Renal cortex interstitium (tissue), 15 donors: ENCODE results near the gene NKAPD1. TPM values are rescaled to one million over a fixed set of nuclear protein-coding genes. Genes with fewer than 3 reads are reported as not detected.
"Not testable (repeated sequence)": the region's sequence is repeated elsewhere in the genome, so short reads cannot be mapped to it uniquely, and the experiment has no call there.

Experiments
- DNase-seq, 11 donors: peaks; one replicate each; pipeline ENCODE4 v3.0.0-alpha.2; 2013; ENCODE audit warnings: low read depth in 9 of 11, low spot score in 4 of 11; ENCODE audit errors: extremely low read depth in 1 of 11
- long read RNA-seq, 16 experiments: transcript quantifications; one replicate each; lab custom pipeline, GENCODE V29; 2026
- polyA plus RNA-seq, 3 donors: library from polyadenylated mRNA; unstranded; fragments of 120-200 nt; gene quantifications; one replicate each; pipeline ENCODE4 v1.2.1, GENCODE V29; 2013; ENCODE audit not compliant: insufficient read length in 3 of 3

NKAPD1 gene, protein sequence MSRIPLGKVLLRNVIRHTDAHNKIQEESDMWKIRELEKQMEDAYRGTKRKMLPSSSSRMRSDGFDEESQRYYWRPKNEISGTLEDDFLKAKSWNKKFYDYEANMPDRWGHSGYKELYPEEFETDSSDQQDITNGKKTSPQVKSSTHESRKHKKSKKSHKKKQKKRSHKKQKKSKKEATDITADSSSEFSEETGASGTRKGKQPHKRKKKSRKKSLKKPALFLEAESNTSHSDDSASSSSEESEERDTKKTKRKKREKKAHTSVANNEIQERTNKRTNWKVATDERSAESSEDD
- polyA plus RNA-seq = 10 to 100 TPM; 49.9 to 60.1 (median 50.2) TPM
- long read RNA-seq, donor 1, transcript NKAPD1-202 (6 exons, 3,669 nt) = major isoform, 6 of 10 reads
- long read RNA-seq, donor 1, partial matches to known transcripts = 0 of 10 reads
- long read RNA-seq, donor 1, other reads (novel, unspliced or antisense) = 0 of 10 reads
- long read RNA-seq, donor 2, transcript NKAPD1-202 (6 exons, 3,669 nt) = major isoform, 10 of 11 reads
- long read RNA-seq, donor 2, partial matches to known transcripts = 0 of 11 reads
- long read RNA-seq, donor 2, other reads (novel, unspliced or antisense) = 0 of 11 reads
- long read RNA-seq, donor 3, transcript NKAPD1-202 (6 exons, 3,669 nt) = major isoform, 29 of 37 reads
- long read RNA-seq, donor 3, partial matches to known transcripts = 0 of 37 reads
- long read RNA-seq, donor 3, other reads (novel, unspliced or antisense) = 0 of 37 reads
- long read RNA-seq, donor 4, transcript NKAPD1-202 (6 exons, 3,669 nt) = major isoform, 7 of 9 reads
- long read RNA-seq, donor 4, partial matches to known transcripts = 0 of 9 reads
- long read RNA-seq, donor 4, other reads (novel, unspliced or antisense) = 0 of 9 reads
- long read RNA-seq, donor 5 = 0 reads
- long read RNA-seq, donor 6, transcript NKAPD1-202 (6 exons, 3,669 nt) = major isoform, 10 of 21 reads
- long read RNA-seq, donor 6, partial matches to known transcripts = 5 of 21 reads
- long read RNA-seq, donor 6, other reads (novel, unspliced or antisense) = 0 of 21 reads
- long read RNA-seq, donor 7, transcript NKAPD1-202 (6 exons, 3,669 nt) = major isoform, 18 of 31 reads
- long read RNA-seq, donor 7, partial matches to known transcripts = 10 of 31 reads
- long read RNA-seq, donor 7, other reads (novel, unspliced or antisense) = 0 of 31 reads
- long read RNA-seq, donor 8, transcript NKAPD1-202 (6 exons, 3,669 nt) = major isoform, 17 of 50 reads
- long read RNA-seq, donor 8, partial matches to known transcripts = 18 of 50 reads
- long read RNA-seq, donor 8, other reads (novel, unspliced or antisense) = 11 of 50 reads
- long read RNA-seq, donor 9, transcript NKAPD1-202 (6 exons, 3,669 nt) = major isoform, 11 of 291 reads
- long read RNA-seq, donor 9, partial matches to known transcripts = 258 of 291 reads
- long read RNA-seq, donor 9, other reads (novel, unspliced or antisense) = 18 of 291 reads
- long read RNA-seq, donor 10, transcript NKAPD1-202 (6 exons, 3,669 nt) = major isoform, 18 of 21 reads
- long read RNA-seq, donor 10, partial matches to known transcripts = 0 of 21 reads
- long read RNA-seq, donor 10, other reads (novel, unspliced or antisense) = 0 of 21 reads
- long read RNA-seq, donor 11, transcript NKAPD1-202 (6 exons, 3,669 nt) = major isoform, 19 of 22 reads
- long read RNA-seq, donor 11, partial matches to known transcripts = 0 of 22 reads
- long read RNA-seq, donor 11, other reads (novel, unspliced or antisense) = 0 of 22 reads
- long read RNA-seq, donor 12, partial matches to known transcripts = 0 of 4 reads
- long read RNA-seq, donor 12, other reads (novel, unspliced or antisense) = 0 of 4 reads
- long read RNA-seq, donor 13 = 0 reads
- long read RNA-seq, donor 14, transcript NKAPD1-202 (6 exons, 3,669 nt) = major isoform, 6 of 523 reads
- long read RNA-seq, donor 14, partial matches to known transcripts = 476 of 523 reads
- long read RNA-seq, donor 14, other reads (novel, unspliced or antisense) = 36 of 523 reads
- long read RNA-seq, donor 15, transcript NKAPD1-202 (6 exons, 3,669 nt) = major isoform, 9 of 10 reads
- long read RNA-seq, donor 15, partial matches to known transcripts = 0 of 10 reads
- long read RNA-seq, donor 15, other reads (novel, unspliced or antisense) = 0 of 10 reads
- long read RNA-seq, donor 16, transcript NKAPD1-202 (6 exons, 3,669 nt) = major isoform, 56 of 86 reads
- long read RNA-seq, donor 16, transcript NKAPD1-201 (6 exons, 3,693 nt) = minor isoform, 6 of 86 reads
- long read RNA-seq, donor 16, partial matches to known transcripts = 17 of 86 reads
- long read RNA-seq, donor 16, other reads (novel, unspliced or antisense) = 0 of 86 reads

DNA sequence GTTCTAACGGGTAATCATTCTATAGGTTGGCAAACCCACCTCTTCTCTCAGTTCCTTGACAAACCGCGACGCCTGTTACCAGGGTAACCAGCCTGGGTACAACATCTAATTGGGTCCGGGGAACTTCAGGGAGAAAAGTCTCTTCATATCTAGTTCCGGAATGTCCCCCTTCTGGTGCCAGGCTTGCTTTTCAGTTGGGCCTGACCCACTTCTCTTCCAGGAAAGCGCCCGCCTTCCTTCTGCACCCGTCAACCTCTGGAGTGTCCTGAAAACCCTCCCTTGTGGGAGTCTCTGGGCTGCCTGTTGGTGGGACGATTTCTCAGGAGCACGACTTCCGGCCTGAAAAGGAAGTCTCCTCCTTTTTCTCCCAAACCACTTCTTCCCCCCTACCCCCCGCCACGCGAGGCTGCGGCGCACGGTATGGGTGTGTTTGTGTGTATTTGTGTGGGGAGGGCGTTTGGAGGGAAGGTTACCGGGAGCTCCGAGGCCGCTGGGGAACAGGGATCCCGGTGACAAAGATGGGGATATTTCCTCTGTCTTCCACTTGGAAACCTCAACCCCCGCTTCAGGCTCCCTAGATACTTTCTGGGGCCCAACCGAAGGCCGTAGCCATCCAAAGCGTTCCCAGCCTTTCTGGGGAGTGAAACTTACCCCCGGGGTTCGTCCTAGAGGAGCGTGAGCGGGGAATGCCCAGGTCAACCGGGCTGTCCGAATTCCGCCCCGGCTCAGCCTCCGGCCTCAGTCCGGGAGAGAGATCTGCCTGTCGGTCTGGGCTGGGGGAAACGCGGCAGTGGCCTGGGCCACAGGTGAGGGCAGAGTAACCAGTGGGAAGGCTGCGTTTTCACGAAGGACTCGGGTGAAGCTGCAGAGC, at the start of gene NKAPD1, which contains the start of gene PIH1D2:
Gene NKAPD1 (plus strand): TSS at position 359 of the 871 bp plus-strand sequence. CDS start 1,276 bp downstream, outside the sequence.
Gene PIH1D2 (minus strand): TSS at position 77 of the 871 bp plus-strand sequence. CDS start 843 bp downstream, outside the sequence.
- DNase-seq = peak; percentile 73 to 90 (median 81)

DNA sequence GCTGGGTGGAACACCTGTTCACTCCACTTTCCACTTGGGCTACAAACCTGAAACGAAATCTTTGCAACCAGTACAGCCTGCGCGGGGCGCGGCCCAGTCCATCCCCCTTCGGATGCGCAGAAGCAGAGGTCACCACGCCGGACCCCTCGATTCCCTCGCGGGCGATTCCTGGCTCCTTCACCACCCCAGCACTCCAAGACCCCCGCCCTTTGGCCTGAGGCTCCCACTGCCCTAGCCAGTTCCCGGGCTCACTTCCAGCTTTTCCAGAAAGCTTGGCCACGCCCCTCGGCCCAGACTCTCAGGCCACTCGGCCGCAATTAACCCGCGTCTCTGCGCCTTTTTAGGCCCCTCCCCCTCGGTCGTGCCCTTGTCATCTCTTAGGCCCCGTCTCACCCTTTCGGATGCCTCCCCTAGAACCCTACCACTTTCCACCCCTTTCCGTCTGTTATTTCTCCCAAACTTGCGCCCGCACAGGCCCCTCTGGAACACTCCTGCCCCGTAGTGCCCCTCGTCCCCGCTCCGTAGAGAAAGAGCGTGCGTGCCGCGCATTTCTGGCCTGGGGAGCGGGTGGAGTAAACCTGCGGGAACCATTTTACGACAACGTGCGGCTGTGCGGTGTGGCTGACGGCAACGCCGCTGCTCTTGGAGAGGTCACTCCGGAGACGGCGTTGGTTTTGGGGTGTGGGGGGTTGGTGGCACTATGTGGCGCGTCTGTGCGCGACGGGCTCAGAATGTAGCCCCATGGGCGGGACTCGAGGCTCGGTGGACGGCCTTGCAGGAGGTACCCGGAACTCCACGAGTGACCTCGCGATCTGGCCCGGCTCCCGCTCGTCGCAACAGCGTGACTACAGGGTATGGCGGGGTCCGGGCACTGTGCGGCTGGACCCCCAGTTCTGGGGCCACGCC, 49.1 kb upstream of the NKAPD1 start, which contains the start of gene DLAT:
Gene DLAT (plus strand): TSS at position 636 of the 906 bp plus-strand sequence. CDS start 65 bp downstream, at position 701.
- DNase-seq = peak; percentile 67 to 90 (median 79)

DNA sequence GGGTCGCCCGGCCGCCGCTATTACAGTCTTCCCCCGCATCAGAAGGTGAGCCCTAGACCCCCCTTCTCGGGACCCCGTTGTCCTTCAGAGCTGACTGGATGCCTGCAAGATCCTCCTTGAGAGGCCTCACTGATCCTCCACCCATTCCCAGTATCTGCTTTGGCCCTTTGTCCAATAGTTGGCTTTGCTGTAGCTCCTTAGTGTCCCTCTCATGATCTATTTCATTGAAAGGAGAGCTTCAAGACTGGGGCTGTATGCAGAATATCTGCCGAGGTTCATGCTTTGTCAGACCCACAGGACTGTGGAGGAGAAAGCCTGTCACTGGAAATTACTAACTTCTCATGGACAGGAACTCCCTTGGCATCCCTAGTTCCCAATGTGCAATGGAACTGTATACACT, 48.4 kb upstream of the NKAPD1 start:
- peak in 4 of 11 donors; percentile 1 to 9 (median 5) for DNase-seq

DNA sequence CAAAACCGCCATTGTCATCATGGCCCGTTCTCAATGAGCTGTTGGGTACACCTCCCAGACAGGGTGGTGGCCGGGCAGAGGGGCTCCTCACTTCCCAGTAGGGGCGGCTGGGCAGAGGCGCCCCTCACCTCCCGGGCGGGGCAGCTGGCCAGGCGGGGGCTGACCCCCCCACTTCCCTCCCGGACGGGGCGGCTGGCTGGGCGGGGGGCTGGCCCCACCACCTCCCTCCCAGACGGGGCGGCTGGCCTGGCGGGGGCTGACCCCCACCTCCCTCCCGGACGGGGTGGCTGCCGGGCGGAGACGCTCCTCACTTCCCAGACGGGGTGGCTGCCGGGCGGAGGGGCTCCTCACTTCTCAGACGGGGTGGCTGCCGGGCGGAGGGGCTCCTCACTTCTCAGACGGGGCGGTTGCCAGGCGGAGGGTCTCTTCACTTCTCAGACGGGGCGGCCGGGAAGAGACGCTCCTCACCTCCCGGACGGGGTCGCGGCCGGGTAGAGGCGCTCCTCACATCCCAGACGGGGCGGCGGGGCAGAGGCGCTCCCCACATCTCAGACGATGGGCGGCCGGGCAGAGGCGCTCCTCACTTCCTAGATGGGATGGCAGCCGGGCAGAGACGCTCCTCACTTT, 47.2 kb upstream of the NKAPD1 start:
- not testable (repeated sequence) for DNase-seq

DNA sequence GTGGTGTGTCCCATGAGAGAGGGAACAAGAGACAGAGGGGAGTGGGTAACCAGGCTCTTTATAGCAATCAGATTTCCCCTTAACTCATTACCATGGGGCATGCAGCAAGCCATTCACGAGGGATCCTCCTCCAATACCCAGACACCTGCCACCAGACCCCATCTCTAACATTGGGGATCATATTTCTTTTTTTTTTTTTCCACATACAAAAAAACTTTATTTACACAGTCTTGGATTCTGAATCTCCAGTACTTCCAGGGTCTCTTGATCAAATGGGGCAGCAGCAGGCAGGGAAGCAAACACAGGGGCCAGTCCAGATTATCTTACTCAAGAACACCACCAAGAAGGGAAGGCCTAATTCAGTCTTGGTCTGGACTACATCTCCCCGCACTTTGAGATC, 44.6 kb upstream of the NKAPD1 start:
- DNase-seq = no peak

DNA sequence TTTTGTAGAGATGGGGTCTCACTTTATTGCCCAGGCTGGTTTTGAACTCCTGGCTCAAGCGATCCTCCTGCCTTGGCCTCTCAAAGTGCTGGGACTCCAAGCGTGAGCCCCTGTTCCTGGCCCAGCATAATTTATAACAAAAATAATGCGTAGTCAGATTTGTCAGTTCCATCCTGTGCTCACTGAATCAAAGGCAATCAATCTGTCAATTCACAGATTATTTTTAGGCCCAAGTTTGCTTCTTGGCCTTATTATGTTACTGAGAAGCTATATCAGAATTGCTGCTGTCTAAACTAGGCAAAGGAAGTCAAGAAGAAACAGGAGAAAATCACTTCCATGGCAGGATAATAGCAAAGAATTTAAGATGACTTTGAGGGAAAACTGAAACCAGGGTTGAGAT, 40.2 kb upstream of the NKAPD1 start:
- no peak for DNase-seq

DNA sequence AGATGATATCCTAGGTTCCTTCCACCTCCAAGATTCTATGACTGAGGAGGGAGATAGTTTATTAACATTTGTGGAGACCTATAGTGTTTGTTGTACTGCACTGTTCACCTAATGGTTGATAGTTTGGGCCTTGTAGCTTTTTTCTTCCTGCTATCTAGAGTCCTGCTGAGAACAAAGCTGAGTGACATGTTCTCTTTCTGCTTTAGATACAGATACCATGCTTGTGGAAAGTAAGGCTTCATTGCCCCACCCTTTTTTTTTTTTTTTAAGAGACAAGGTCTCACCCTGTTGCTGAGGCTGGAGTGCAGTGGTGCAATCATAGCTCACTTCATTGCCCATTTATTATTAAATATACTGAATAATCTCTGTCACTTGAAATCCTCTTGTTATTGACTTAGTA, 36.6 kb upstream of the NKAPD1 start:
- DNase-seq = no peak

DNA sequence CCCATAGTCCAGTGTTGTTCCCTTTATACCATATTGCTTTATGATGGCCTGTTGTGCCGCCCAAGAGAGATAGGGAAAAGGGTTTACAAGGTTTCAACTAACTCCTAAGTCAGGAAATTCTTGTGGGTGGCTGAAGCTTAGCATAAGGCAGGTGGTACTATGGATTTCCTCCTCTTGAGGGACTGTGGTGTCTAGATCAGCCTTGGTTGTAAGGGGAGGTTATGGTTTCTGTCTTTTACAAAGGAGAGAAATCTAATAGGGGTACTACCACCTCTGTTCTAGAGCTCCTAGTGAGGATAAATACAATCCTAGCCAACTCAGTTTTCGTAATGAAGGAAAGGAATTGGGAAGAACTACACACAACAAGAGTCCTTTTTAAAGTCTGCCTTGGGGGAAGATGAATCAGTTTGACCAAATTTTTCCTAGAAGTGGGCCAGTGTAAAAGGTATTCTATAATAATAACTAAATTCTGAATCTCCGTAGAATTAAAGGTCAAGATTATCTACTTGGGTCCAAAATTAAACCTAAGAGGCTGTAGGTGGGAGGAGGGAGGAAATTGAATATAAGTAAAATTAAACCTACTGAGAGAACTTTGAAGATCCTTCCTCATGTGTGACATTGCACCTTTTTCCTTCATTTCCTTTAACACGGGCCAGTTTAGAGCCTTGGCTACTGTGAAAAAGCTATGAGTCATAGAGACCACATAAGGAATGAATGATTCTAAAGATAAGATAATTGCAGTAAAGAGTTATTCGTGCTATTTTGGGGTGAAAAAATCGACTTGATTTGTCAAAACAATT, 31.7 kb upstream of the NKAPD1 start:
- no peak for DNase-seq

DNA sequence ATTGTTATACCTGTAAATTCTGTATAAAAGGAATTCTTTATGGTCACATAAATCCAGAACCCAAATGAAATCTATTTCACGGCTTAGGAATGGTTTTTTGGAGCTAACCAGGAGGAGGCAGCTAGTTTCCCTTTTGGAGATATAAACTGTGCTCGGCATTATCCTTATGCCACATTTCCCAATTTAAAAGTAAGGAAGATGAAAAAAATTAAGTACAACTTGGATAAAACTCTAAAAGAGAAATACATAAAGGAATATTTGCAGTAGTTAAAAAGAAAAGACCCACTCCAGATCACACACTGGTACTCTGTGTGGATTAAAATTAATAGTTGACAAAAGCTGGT, 31.2 kb upstream of the NKAPD1 start:
- DNase-seq = no peak

DNA sequence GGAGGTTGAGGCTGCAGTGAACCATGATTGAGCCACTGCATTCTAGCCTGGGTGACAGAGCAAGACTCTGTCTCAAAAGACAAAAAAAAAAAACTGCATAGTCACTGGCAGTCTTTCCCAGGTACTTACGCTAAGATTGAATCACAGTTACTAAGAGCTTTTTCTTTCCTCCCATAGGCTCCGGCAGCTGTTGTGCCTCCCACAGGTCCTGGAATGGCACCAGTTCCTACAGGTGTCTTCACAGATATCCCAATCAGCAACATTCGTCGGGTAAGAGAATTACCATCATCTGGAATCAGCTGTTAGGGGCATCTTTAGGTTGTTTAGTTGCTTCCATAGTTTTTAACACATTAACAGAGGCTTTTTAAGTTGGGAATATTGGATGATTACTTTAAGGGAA, 29.1 kb upstream of the NKAPD1 start:
- DNase-seq = no peak

DNA sequence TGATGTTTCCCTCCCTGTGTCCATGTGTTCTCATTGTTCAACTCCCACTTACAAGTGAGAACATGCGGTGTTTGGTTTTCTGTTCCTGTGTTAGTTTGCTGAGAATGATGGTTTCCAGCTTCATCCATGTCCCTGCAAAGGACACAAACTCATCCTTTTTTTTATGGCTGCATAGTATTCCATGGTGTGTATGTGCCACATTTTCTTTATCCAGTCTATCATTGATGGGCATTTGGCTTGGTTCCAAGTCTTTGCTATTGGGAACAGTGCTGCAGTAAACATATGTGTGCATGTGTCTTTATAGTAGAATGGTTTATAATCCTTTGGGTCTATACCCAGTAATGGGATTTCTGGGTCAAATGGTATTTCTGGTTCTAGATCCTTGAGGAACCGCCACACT, 27.5 kb upstream of the NKAPD1 start:
- DNase-seq = not testable (repeated sequence)

DNA sequence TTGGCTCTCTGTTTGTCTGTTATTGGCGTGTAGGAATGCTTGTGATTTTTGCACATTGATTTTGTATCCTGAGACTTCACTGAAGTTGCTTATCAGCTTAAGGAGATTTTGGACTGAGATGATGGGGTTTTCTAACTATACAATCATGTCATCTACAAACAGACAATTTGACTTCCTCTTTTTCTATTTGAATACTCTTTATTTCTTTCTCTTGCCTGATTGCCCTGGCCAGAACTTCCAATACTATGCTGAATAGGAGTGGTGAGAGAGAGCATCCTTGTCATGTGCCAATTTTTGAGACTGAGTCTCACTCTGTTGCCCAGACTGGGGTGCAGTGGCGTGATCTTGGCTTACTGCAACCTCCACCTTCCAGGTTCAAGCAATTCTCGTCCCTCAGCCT, 25.8 kb upstream of the NKAPD1 start:
- not testable (repeated sequence) for DNase-seq

DNA sequence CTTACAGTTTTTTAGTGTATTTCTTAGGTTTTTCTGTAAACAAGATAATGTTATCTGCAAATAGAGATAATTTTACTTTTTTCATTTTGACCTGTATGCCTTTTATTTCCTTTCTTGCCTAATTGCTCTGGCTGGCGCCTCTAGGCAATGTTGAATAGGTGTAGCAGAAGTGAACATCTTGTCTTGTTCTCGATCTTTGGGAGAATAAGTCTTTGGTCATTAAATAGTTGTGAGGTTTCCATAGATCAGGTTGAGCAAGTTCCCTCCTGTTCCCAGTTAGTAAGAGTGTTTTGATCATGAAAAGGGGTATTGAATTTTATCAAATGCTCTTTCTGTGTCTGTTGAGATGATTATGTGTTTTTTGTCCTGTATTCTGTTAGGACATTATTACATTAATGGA, 24.3 kb upstream of the NKAPD1 start:
- no peak for DNase-seq

DNA sequence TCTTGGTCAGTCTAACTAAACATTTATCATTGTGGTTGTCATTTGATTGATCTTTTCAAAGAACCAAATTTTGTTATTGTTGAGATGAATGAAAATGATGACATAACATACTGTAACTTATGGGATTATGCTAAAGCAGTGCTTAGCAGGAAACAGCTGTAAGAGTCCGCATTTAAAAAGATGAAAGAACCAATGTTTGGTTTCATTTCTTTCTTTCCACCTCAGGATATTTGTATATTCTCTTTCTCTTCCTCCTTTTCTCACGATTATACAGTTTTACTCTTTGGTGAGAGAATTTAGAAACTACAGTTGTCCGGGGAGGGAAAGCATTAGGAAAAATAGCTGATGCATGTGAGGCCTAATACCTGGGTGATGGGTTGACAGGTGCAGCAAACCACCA, 23.4 kb upstream of the NKAPD1 start:
- no peak for DNase-seq
